ENCODE data around the gene FGF14. TPM values are rescaled to one million over a fixed set of nuclear protein-coding genes. Genes with fewer than 3 reads are reported as not detected.

The FGF14 gene
- total and polyA plus RNA-seq, 2 of the 4 experiments (the other 2 are of a cell fraction), result under 0.01 TPM; not detected in 1

GRCh38 chr13:102142473-102142826 lies 259.4 kb downstream of the FGF14 start:
- no peak overlapping the region for H2BK120ac ChIP-seq (ENCODE audit: low read depth, low read length)
- no peak for DNase-seq
- H3K4me2 ChIP-seq (ENCODE audit: low read depth, low read length), result no peak overlapping the region
- no CpG with 5 or more reads among the region's 1 CpG for WGBS, 2 experiments (ENCODE audit: extremely low coverage in 2 of 2, insufficient read length in 1 of 2)
- intact Hi-C loops (cut with micrococcal nuclease), result loop anchor here (1.0 to 5.0 kb wide), 2 partner anchors 414 to 1000 kb away; no protein-coding TSS in a partner anchor
- no peak overlapping the region for H2BK5ac ChIP-seq (ENCODE audit: low read depth, low read length, poor library complexity, severe bottlenecking)
- no peaks in the 10 kb centered on the region for H3K9me1 ChIP-seq (ENCODE audit: insufficient read depth, low read length)
- no peaks in the 10 kb centered on the region for H3K4me1 ChIP-seq (ENCODE audit: control insufficient read depth, insufficient read depth, low read length)
- no peak overlapping the region for H3K4ac ChIP-seq (ENCODE audit: low read depth, low read length)
- H4K20me1 ChIP-seq (ENCODE audit: insufficient read depth, low read length), result no peaks in the 10 kb centered on the region
- no peak overlapping the region for H3K9ac ChIP-seq (ENCODE audit: low read depth, low read length)
- no peak for TF ChIP-seq MXI1 (IDR thresholded peaks at IDR 0.05; ENCODE audit: borderline replicate concordance, low read depth, low read length)
- TF ChIP-seq NFE2L2 (IDR thresholded peaks at IDR 0.05; ENCODE audit: low read depth, low read length), result no peak
- no peak for TF ChIP-seq RCOR1 (IDR thresholded peaks at IDR 0.05; ENCODE audit: insufficient replicate concordance, low read length)
- TF ChIP-seq CTCF (conservative IDR thresholded peaks at IDR 0.05; ENCODE audit: low read depth, low read length), result no peak
- no peak for TF ChIP-seq ELK1 (IDR thresholded peaks at IDR 0.05; ENCODE audit: borderline replicate concordance, low read depth, low read length)
- TF ChIP-seq RAD21 (IDR thresholded peaks at IDR 0.05; ENCODE audit: low read length), result no peak
- TF ChIP-seq MAFK (IDR thresholded peaks at IDR 0.05; ENCODE audit: low read depth, low read length), result no peak
- no peak for TF ChIP-seq CHD1 (IDR thresholded peaks at IDR 0.05; ENCODE audit: low read depth, low read length)
- TF ChIP-seq POLR2A (IDR thresholded peaks at IDR 0.05; ENCODE audit: low read depth, low read length), result no peak
- TF ChIP-seq USF2 (IDR thresholded peaks at IDR 0.05; ENCODE audit: low read depth, low read length), result no peak
- TF ChIP-seq MAZ (IDR thresholded peaks at IDR 0.05; ENCODE audit: borderline replicate concordance, low read depth, low read length), result no peak
- no peak for TF ChIP-seq CEBPB (IDR thresholded peaks at IDR 0.05; ENCODE audit: low read depth, low read length)
- TF ChIP-seq FOS (IDR thresholded peaks at IDR 0.05; ENCODE audit: low read depth, low read length), result no peak
- TF ChIP-seq RFX5 (IDR thresholded peaks at IDR 0.05; ENCODE audit: low read depth, low read length), result no peak
- TF ChIP-seq BHLHE40 (IDR thresholded peaks at IDR 0.05; ENCODE audit: low read depth, low read length), result no peak
- H3K9me3 ChIP-seq (ENCODE audit: control insufficient read depth, insufficient read depth, low read length), result no peaks in the 10 kb centered on the region
- H2BK15ac ChIP-seq (ENCODE audit: low read depth, low read length), result no peak overlapping the region
- H4K5ac ChIP-seq (ENCODE audit: low read depth, low read length), result no peak overlapping the region
- H4K8ac ChIP-seq (ENCODE audit: low read depth in 2 of 2, low read length in 2 of 2), result no peak overlapping the region
- no peak overlapping the region for H2AK9ac ChIP-seq (replicated peaks; ENCODE audit: low read depth, low read length, poor library complexity)
- no peaks in the 10 kb centered on the region for H3K27me3 ChIP-seq (ENCODE audit: control insufficient read depth, insufficient read depth, low read length)
- no peak overlapping the region for H2AK5ac ChIP-seq (ENCODE audit: low read depth, low read length)
- no peak overlapping the region for H3K56ac ChIP-seq (ENCODE audit: extremely low read depth, insufficient read depth, low read length)
- no peak for ATAC-seq (ENCODE audit: low read depth)
- no TSS peak for BruUV-seq (replicated peaks)
- no peak overlapping the region for H3K14ac ChIP-seq (replicated peaks; ENCODE audit: low read depth, low read length)
- H2BK20ac ChIP-seq (ENCODE audit: low read depth, low read length), result no peak overlapping the region
- H4K91ac ChIP-seq (ENCODE audit: insufficient read depth, low read depth, low read length), result no peak overlapping the region
- no peaks in the 10 kb centered on the region for H3K36me3 ChIP-seq (ENCODE audit: control insufficient read depth, insufficient read depth, low read length)
- no peak overlapping the region for H3K4me3 ChIP-seq (ENCODE audit: insufficient read depth, low read depth, low read length)
- ChIA-PET CTCF (interaction anchor here (0.7 kb wide), 1 partner anchor 414 kb away, joined by 3 read pairs; no protein-coding TSS in a partner anchor), POLR2A (ENCODE audit: unreplicated experiment) (no interaction called here)
- in situ Hi-C loops (cut with MboI; ENCODE audit: low sequenced_read_pairs), result loop anchor here (25.0 kb wide), 2 partner anchors 320 to 1005 kb away; no protein-coding TSS in a partner anchor
- no peak overlapping the region for H3K23ac ChIP-seq (ENCODE audit: low read depth, low read length)
- no peak overlapping the region for H2AFZ ChIP-seq (replicated peaks; ENCODE audit: low read length, poor library complexity)
- no peak overlapping the region for H3K18ac ChIP-seq (ENCODE audit: low read depth, low read length)
- dilution Hi-C loops (cut with HindIII; ENCODE audit: low sequenced_read_pairs, unreplicated experiment), result no loop called here
- H3K27ac ChIP-seq (ENCODE audit: insufficient read depth, low read length), result no peak overlapping the region
- no peaks in the 10 kb centered on the region for H3K79me1 ChIP-seq (ENCODE audit: low read depth in 1 of 2, low read length in 2 of 2)

Data from IMR-90 (cell line).